ENCODE data around the gene CENPN.

CENPN gene

DNA sequence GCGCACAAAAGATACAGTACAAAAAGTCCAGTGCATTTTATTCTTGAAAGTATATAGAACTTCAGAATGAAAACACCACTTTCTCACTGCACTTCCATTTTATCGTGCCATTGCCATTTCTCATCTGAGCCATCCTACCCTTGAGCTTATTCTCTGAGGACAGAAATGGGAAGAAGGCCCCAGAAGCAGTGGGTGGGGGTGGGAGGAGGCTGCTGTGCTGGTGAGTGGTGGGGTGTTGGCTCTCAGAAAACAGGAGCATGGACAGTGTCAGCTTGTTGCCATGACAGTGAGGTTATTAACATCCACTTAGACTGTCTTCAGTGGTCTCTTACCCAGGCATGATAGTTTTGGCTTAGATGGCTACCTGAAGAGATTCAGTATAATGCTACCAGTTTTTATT lies 33.1 kb downstream of the CENPN start:
- no peak for TF ChIP-seq MAX (IDR thresholded peaks at IDR 0.05)
- TF ChIP-seq EP300 (IDR thresholded peaks at IDR 0.05; ENCODE audit: borderline replicate concordance): no peak
- no peak for TF ChIP-seq EGR1 (IDR thresholded peaks at IDR 0.05)
- TF ChIP-seq TAF1 (IDR thresholded peaks at IDR 0.05; ENCODE audit: low read depth): no peak
- no peak for TF ChIP-seq TCF12 (IDR thresholded peaks at IDR 0.05; ENCODE audit: low read depth)
- TF ChIP-seq YY1 (IDR thresholded peaks at IDR 0.05; ENCODE audit: low read depth): no peak
- no peak for TF ChIP-seq NFIC (IDR thresholded peaks at IDR 0.05)
- no peak for TF ChIP-seq CREB1 (IDR thresholded peaks at IDR 0.05; ENCODE audit: low read depth)
- TF ChIP-seq RAD21 (IDR thresholded peaks at IDR 0.05; ENCODE audit: low read depth): no peak
- TF ChIP-seq ZBTB7A (IDR thresholded peaks at IDR 0.05; ENCODE audit: low read depth): no peak
- no peak for TF ChIP-seq USF1 (IDR thresholded peaks at IDR 0.05)
- TF ChIP-seq, protein P1, sequence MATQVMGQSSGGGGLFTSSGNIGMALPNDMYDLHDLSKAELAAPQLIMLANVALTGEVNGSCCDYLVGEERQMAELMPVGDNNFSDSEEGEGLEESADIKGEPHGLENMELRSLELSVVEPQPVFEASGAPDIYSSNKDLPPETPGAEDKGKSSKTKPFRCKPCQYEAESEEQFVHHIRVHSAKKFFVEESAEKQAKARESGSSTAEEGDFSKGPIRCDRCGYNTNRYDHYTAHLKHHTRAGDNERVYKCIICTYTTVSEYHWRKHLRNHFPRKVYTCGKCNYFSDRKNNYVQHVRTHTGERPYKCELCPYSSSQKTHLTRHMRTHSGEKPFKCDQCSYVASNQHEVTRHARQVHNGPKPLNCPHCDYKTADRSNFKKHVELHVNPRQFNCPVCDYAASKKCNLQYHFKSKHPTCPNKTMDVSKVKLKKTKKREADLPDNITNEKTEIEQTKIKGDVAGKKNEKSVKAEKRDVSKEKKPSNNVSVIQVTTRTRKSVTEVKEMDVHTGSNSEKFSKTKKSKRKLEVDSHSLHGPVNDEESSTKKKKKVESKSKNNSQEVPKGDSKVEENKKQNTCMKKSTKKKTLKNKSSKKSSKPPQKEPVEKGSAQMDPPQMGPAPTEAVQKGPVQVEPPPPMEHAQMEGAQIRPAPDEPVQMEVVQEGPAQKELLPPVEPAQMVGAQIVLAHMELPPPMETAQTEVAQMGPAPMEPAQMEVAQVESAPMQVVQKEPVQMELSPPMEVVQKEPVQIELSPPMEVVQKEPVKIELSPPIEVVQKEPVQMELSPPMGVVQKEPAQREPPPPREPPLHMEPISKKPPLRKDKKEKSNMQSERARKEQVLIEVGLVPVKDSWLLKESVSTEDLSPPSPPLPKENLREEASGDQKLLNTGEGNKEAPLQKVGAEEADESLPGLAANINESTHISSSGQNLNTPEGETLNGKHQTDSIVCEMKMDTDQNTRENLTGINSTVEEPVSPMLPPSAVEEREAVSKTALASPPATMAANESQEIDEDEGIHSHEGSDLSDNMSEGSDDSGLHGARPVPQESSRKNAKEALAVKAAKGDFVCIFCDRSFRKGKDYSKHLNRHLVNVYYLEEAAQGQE (IDR thresholded peaks at IDR 0.05; ENCODE audit: low read depth): no peak
- no peak for TF ChIP-seq CEBPB (IDR thresholded peaks at IDR 0.05)
- TF ChIP-seq FOXM1 (IDR thresholded peaks at IDR 0.05; ENCODE audit: borderline replicate concordance, low read depth): no peak
- TF ChIP-seq TEAD4 (IDR thresholded peaks at IDR 0.05): no peak

GRCh38 chr16:81040842-81041241 lies 33.8 kb downstream of the CENPN start:
- no peak for TF ChIP-seq USF1 (IDR thresholded peaks at IDR 0.05)

DNA sequence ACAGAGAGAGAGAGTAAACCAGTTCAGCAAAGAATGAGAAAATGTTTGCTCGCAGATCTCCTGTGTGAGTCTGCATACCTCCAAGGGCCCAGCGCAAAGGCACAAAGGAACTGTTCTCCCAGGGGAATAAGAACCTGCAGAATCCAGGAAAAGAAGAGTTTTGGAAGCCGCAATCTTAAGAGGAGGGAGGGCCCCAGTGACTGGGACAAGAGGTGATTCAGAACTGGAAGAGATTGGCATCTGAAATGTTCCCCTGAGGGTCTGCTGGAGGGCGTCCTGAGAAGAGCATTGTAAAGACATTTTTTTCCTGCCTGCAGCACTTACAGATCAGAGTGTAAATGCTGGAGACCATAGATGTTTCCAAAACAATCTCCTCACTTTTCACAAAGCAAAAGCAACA lies 34.7 kb downstream of the CENPN start:
- no peak for TF ChIP-seq RAD21 (IDR thresholded peaks at IDR 0.05; ENCODE audit: low read depth)
- TF ChIP-seq MAX (IDR thresholded peaks at IDR 0.05): no peak
- TF ChIP-seq FOXM1 (IDR thresholded peaks at IDR 0.05; ENCODE audit: borderline replicate concordance, low read depth): no peak
- no peak for TF ChIP-seq TAF1 (IDR thresholded peaks at IDR 0.05; ENCODE audit: low read depth)
- TF ChIP-seq USF1 (IDR thresholded peaks at IDR 0.05): no peak
- TF ChIP-seq TEAD4 (IDR thresholded peaks at IDR 0.05): no peak
- no peak for TF ChIP-seq CEBPB (IDR thresholded peaks at IDR 0.05)
- TF ChIP-seq ZBTB7A (IDR thresholded peaks at IDR 0.05; ENCODE audit: low read depth): no peak
- TF ChIP-seq EGR1 (IDR thresholded peaks at IDR 0.05): no peak
- no peak for TF ChIP-seq CREB1 (IDR thresholded peaks at IDR 0.05; ENCODE audit: low read depth)
- TF ChIP-seq, protein P1 (IDR thresholded peaks at IDR 0.05; ENCODE audit: low read depth): no peak
- no peak for TF ChIP-seq NFIC (IDR thresholded peaks at IDR 0.05)
- no peak for TF ChIP-seq EP300 (IDR thresholded peaks at IDR 0.05; ENCODE audit: borderline replicate concordance)
- no peak for TF ChIP-seq TCF12 (IDR thresholded peaks at IDR 0.05; ENCODE audit: low read depth)
- TF ChIP-seq YY1 (IDR thresholded peaks at IDR 0.05; ENCODE audit: low read depth): no peak

DNA sequence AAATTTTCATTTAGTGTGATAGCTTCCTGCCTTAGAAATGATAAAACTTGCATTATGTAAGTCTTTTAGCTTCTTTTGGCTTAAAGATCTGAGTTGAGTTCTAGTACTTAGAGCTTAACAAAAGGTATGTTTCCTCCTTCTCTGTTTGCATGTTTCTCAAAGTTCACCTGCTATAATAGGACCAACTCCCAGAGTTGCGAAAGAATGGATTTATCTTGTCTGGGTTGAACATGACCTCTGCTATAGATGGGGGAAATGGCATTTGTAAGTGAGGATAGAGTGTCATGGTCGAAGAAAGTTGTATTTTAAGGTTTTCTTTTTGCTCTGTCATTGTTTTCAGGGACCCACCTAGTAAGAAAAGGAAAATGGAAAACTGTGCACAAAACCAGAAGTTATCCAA lies 35.8 kb downstream of the CENPN start:
- no peak for TF ChIP-seq RAD21 (IDR thresholded peaks at IDR 0.05; ENCODE audit: low read depth)
- no peak for TF ChIP-seq CEBPB (IDR thresholded peaks at IDR 0.05)
- no peak for TF ChIP-seq USF1 (IDR thresholded peaks at IDR 0.05)
- no peak for TF ChIP-seq EGR1 (IDR thresholded peaks at IDR 0.05)
- no peak for TF ChIP-seq MAX (IDR thresholded peaks at IDR 0.05)
- no peak for TF ChIP-seq FOXM1 (IDR thresholded peaks at IDR 0.05; ENCODE audit: borderline replicate concordance, low read depth)
- TF ChIP-seq CREB1 (IDR thresholded peaks at IDR 0.05; ENCODE audit: low read depth): no peak
- TF ChIP-seq EP300 (IDR thresholded peaks at IDR 0.05; ENCODE audit: borderline replicate concordance): no peak
- TF ChIP-seq NFIC (IDR thresholded peaks at IDR 0.05): no peak
- TF ChIP-seq TCF12 (IDR thresholded peaks at IDR 0.05; ENCODE audit: low read depth): no peak
- TF ChIP-seq, protein P1 (IDR thresholded peaks at IDR 0.05; ENCODE audit: low read depth): no peak
